ENCODE measurements around the gene CIDEC. TPM values are rescaled to one million over a fixed set of nuclear protein-coding genes. Genes with fewer than 3 reads are reported as not detected.

CIDEC gene
- total and polyA plus RNA-seq, 12 donors, result 0.27 to 25.3 (median 4.7) TPM; not detected in 1

DNA sequence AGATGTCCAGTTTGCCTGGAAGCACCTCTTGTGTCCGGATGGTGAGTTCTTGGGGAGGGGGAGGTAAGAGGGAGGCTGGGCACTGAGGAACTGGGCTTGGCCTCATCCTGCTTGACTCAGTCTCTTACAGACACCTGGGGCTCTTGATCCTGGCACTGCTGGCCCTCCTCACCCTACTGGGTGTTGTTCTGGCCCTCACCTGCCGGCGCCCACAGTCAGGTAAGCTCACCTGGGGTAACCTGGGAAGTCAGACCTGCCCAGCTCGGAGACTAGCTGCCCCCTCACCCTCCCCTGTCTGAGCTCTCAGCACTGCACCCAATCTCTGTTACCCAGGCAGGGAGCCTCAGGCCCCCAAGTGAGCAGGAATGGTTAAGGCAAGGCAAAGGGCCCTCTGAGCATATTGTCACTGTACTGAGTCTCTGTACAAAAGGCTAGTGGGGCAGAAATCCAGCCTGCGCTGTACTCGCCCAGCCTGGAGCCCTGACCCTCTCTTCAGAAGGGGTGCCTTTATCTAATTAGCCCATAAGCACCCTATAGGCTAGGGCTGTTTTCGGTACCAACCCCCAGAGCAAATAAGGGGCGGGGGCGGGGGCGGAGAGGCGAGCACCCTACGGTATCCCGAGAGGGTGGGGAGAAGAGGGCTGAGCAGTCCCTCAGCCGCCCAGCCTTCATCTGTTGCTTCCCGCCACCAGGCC, 34.7 kb upstream of the CIDEC start:
- Histone ChIP-seq H3K9me3 (no peaks in the 10 kb centered on the region), H3K27me3 (no peaks in the 10 kb centered on the region), H3K4me3 (peak overlapping the region; percentile 51 to 79 (median 65)), H3K4me1 (peaks cover 11 to 42% (median 30%) of the 10 kb centered on the region in 9 donors), H3K27ac (peak overlapping the region; percentile 70 to 97 (median 88)), H3K36me3 (peaks cover 0 to 8% (median 0%) of the 10 kb centered on the region in 9 donors)
- no peak for ATAC-seq
- no peak for DNase-seq
- whole genome bisulfite sequencing, 2 donors, result 21 to 30% methylated on average over 15 of the region's 15 CpGs
- intact Hi-C loops (cut with DNase I), result loop anchor here in 3 of 10 donors (5.0 to 10.0 kb wide), 4 partner anchors 52 to 72 kb away; partner anchors contain the start of gene RPUSD3 (in 2 of the 3)
- TF ChIP-seq, protein P1, sequence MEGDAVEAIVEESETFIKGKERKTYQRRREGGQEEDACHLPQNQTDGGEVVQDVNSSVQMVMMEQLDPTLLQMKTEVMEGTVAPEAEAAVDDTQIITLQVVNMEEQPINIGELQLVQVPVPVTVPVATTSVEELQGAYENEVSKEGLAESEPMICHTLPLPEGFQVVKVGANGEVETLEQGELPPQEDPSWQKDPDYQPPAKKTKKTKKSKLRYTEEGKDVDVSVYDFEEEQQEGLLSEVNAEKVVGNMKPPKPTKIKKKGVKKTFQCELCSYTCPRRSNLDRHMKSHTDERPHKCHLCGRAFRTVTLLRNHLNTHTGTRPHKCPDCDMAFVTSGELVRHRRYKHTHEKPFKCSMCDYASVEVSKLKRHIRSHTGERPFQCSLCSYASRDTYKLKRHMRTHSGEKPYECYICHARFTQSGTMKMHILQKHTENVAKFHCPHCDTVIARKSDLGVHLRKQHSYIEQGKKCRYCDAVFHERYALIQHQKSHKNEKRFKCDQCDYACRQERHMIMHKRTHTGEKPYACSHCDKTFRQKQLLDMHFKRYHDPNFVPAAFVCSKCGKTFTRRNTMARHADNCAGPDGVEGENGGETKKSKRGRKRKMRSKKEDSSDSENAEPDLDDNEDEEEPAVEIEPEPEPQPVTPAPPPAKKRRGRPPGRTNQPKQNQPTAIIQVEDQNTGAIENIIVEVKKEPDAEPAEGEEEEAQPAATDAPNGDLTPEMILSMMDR (IDR thresholded peaks at IDR 0.05), result peak in 1 of 9 donors; percentile 11

DNA sequence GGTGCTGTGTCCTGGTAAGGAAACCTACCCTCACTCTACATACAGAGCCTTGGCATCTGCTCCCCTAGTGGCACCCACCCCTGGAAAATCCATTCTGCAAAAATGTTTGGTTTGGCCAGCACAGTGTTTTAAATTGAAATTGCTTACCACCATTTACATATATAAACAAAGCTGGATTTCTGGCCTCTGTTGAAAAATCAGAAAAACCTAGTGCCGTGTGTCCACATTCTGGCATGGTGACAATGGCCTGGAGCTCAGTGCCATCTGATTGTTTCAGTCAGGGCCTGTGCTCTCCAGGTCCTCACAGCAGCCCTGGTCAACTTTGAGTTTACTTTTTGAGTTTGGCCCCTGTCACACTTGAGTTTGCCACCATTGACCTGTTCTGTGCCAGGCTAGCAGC, 34.0 kb upstream of the CIDEC start:
- DNase-seq, result no peak
- peaks cover 11 to 42% (median 30%) of the 10 kb centered on the region in 9 donors for H3K4me1 ChIP-seq
- H3K27me3 ChIP-seq, result no peaks in the 10 kb centered on the region
- TF ChIP-seq, protein P1 (IDR thresholded peaks at IDR 0.05), result no peak
- ATAC-seq, result no peak
- peaks cover 0 to under 1% (median 0%) of the 10 kb centered on the region in 9 donors for H3K36me3 ChIP-seq
- peak overlapping the region in 2 of 10 donors; percentile 88 to 91 for H3K27ac ChIP-seq
- no peak overlapping the region for H3K4me3 ChIP-seq
- 66 to 69% methylated on average over 1 of the region's 1 CpG for WGBS, 2 donors
- no peaks in the 10 kb centered on the region for H3K9me3 ChIP-seq
- intact Hi-C loops (cut with DNase I), result loop anchor here in 1 of 10 donors (10.0 kb wide), 1 partner anchor 69 kb away; the partner anchor contains the start of gene RPUSD3

DNA sequence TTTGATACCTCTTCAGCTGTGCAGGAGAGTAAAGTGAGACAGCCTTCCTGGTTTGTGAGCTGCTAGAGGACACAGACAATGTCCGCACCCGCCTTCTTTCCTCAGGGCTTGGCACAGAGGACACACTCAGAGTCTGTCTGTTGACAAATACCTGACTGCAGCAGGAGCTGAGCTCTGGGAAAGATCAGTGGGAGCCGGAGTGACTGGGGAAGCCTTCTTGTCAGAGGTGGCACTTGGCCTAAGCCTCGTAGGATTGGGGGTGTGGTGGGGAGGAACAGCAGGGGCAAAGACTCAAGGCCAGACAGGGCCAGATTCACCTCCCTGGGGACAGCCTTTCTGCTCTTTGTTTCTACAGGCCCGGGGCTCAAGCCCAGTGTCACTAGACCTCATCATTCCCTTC, 33.5 kb upstream of the CIDEC start:
- Histone ChIP-seq H3K36me3 (no peaks in the 10 kb centered on the region), H3K4me3 (no peak overlapping the region), H3K27ac (no peak overlapping the region), H3K9me3 (no peaks in the 10 kb centered on the region), H3K27me3 (no peaks in the 10 kb centered on the region), H3K4me1 (peaks cover 11 to 38% (median 30%) of the 10 kb centered on the region in 9 donors)
- TF ChIP-seq, protein P1 (IDR thresholded peaks at IDR 0.05), result no peak
- ATAC-seq (no peak), DNase-seq (no peak)
- 78 to 84% methylated on average over 5 of the region's 5 CpGs for WGBS, 2 donors
- intact Hi-C loops (cut with DNase I), result loop anchor here in 1 of 10 donors (10.0 kb wide), 1 partner anchor 69 kb away; the partner anchor contains the start of gene RPUSD3

DNA sequence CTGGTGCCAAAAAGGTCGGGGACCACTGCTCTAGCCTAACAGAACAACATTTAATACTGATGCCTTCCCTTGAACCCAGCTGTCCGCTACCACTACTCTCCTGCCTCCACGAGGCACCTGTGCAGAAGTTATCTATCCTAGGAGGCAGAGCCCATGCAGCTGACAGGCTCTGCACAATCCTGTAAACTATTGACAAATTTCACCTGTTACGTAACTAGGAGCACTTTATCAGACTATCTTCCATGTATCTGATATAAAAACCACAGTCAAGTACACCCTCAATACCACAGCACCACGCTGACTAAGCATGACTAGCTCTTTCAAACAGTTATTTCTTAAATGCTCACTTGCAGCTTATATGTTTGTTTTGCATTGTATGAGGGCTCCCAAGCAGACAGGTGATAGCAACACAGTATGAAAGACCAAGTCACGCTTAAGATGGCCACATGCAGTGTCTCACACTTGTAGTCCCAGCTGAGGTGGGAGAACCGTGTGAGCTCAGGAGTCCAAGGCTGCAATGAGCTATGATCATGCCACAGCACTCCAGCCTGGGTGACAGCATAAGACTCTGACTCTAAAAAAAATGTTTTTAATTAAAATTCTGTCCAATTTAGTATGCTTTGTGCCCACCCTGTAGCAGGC, 32.4 kb upstream of the CIDEC start:
- intact Hi-C loops (cut with DNase I), result loop anchor here in 1 of 10 donors (10.0 kb wide), 1 partner anchor 68 kb away; the partner anchor contains the start of gene RPUSD3

More for the DNA sequence above, 32.4 kb upstream of the CIDEC start:
- H3K4me3 ChIP-seq, result no peak overlapping the region
- H3K4me1 ChIP-seq, result peaks cover 7 to 26% (median 20%) of the 10 kb centered on the region in 9 donors
- no peak for DNase-seq
- whole genome bisulfite sequencing, 2 donors, result 84 to 88% methylated on average over 7 of the region's 7 CpGs
- TF ChIP-seq, protein P1 (IDR thresholded peaks at IDR 0.05), result no peak
- no peaks in the 10 kb centered on the region for H3K27me3 ChIP-seq
- no peak for ATAC-seq
- no peaks in the 10 kb centered on the region for H3K36me3 ChIP-seq
- no peaks in the 10 kb centered on the region for H3K9me3 ChIP-seq
- no peak overlapping the region for H3K27ac ChIP-seq
